Breast epithelium (tissue), 3 donors: ENCODE measurements around the gene ALPK1.

Experiments used
- CTCF ChIP-seq, 3 donors: fragments of 450-650 bp; IDR thresholded peaks; one replicate each; pipeline ENCODE4 v1.5.1; 2016 to 2017; ENCODE audit warnings: antibody characterized with exemption in 3 of 3, mild to moderate bottlenecking in 3 of 3, moderate library complexity in 3 of 3
- POLR2A ChIP-seq: fragments of 450-650 bp; IDR thresholded peaks from one replicate; pipeline ENCODE4 v1.6.1; 2016; ENCODE audit warnings: antibody characterized with exemption, mild to moderate bottlenecking, moderate library complexity
- POLR2AphosphoS5 ChIP-seq, 3 donors: sonication (generic); formaldehyde crosslinking; IDR thresholded peaks; one replicate each; pipeline ENCODE4 v1.6.1; 2017; ENCODE audit warnings: antibody characterized with exemption in 3 of 3

- no peak for TF ChIP-seq POLR2AphosphoS5 (IDR thresholded peaks at IDR 0.05)
- TF ChIP-seq CTCF (IDR thresholded peaks at IDR 0.05): no peak
- TF ChIP-seq POLR2A: no peak
These were observed 58.5 kb downstream of the ALPK1 start for GRCh38 chr4:112355662-112356061.
